Panc1 (cell line): Measurements from ENCODE around the gene ANKRD22. TPM values are rescaled to one million over a fixed set of nuclear protein-coding genes. Genes with fewer than 3 reads are reported as not detected.

Experiments
- ATAC-seq: fragments of 200-7000 bp; cut with Tn5 transposase; 2 replicates; pipeline ENCODE4 v1.9.1; 2020; ENCODE audit warnings: mild to moderate bottlenecking, moderate library complexity
- BruUV-seq: library from RNA; stranded (reverse); fragments of 400-500 nt; replicated peaks from 2 replicates; lab custom pipeline; 2021; lab: Mats Ljungman, UMichigan
- CTCF ChIA-PET: fragments of 300-600 bp; sonication (Branson Sonifier 250); formaldehyde crosslinking; loops from one replicate; lab custom pipeline; 2022; ENCODE audit warnings: antibody characterized with exemption; lab: Charles Lee
- POLR2A ChIA-PET: fragments of 300-600 bp; sonication (Branson Sonifier 250); formaldehyde crosslinking; loops from one replicate; lab custom pipeline; 2022; ENCODE audit warnings: antibody characterized with exemption; lab: Charles Lee
- DNase-seq: peaks from one replicate; pipeline ENCODE4 v3.0.0-alpha.2; 2010; ENCODE audit warnings: low read depth, low spot score
- H3K27ac ChIP-seq: 2 replicates; pipeline ENCODE4 v1.5.1; 2011; ENCODE audit warnings: mild to moderate bottlenecking, low read length, inconsistent platforms
- H3K27me3 ChIP-seq: fragments of 200-500 bp; sonication (Bioruptor generic); 2 replicates; pipeline ENCODE4 v1.6.0; 2014; ENCODE audit warnings: low read length, inconsistent platforms; ENCODE audit not compliant: control insufficient read depth, insufficient read depth
- H3K36me3 ChIP-seq: fragments of 200-500 bp; sonication (Bioruptor generic); 2 replicates; pipeline ENCODE4 v1.5.1; 2014; ENCODE audit warnings: inconsistent platforms, mild to moderate bottlenecking, low read length, moderate library complexity; ENCODE audit not compliant: control insufficient read depth, insufficient read depth
- H3K4me1 ChIP-seq: 2 replicates; pipeline ENCODE4 v1.5.1; 2011; ENCODE audit warnings: inconsistent platforms, mild to moderate bottlenecking, low read length, moderate library complexity; ENCODE audit not compliant: control insufficient read depth, insufficient read depth
- H3K4me3 ChIP-seq, 2 experiments: 2 replicates each; pipeline ENCODE4 v1.5.1; 2011 to 2012; ENCODE audit warnings: low read depth in 2 of 2, low read length in 2 of 2, mild to moderate bottlenecking in 2 of 2, inconsistent platforms in 1 of 2, moderate library complexity in 1 of 2
- H3K9me3 ChIP-seq: fragments of 200-500 bp; sonication (Bioruptor generic); 2 replicates; pipeline ENCODE4 v1.5.1; 2014; ENCODE audit warnings: low read depth, mild to moderate bottlenecking, inconsistent platforms, low read length, moderate library complexity; ENCODE audit not compliant: control insufficient read depth, insufficient read depth
- POLR2AphosphoS5 ChIP-seq: IDR thresholded peaks from 2 replicates; pipeline ENCODE4 v1.6.1; 2012; ENCODE audit warnings: mild to moderate bottlenecking, low read depth, low read length, moderate library complexity
- SIN3A ChIP-seq: IDR thresholded peaks from 2 replicates; pipeline ENCODE4 v1.6.1; 2012; ENCODE audit warnings: low read depth, mild to moderate bottlenecking, low read length, moderate library complexity, borderline replicate concordance; ENCODE audit not compliant: insufficient read depth
- TCF7L2 ChIP-seq: IDR thresholded peaks from 2 replicates; pipeline ENCODE4 v1.6.1; 2011; ENCODE audit warnings: mild to moderate bottlenecking, low read depth, low read length, inconsistent platforms
- in situ Hi-C: cut with HindIII; loops from 2 replicates; pipeline ENCODE4 v1.10.0; 2016; ENCODE audit warnings: low sequenced_read_pairs, low pct_unique_long_range_greater_than_20kb
- intact Hi-C: fragments of 100-400 bp; cut with micrococcal nuclease; formaldehyde crosslinking; loops from one replicate; pipeline ENCODE4 v1.10.0; 2022; ENCODE audit not compliant: unreplicated experiment
- total RNA-seq: library from RNA; stranded (reverse); gene quantifications from one replicate; pipeline ENCODE4 v1.2.1, GENCODE V29; 2021; ENCODE audit not compliant: unreplicated experiment
- TF ChIP-seq, protein P1 (sequence below), 2 experiments: IDR thresholded peaks; 2 replicates each; pipeline ENCODE4 v1.6.1; 2011 to 2012; ENCODE audit warnings: low read depth in 2 of 2, control low read depth in 1 of 2, low read length in 1 of 2, mild to moderate bottlenecking in 1 of 2, moderate library complexity in 1 of 2; ENCODE audit not compliant: insufficient read depth in 1 of 2
- TF ChIP-seq, protein P2 (sequence below): fragments of 450-650 bp; IDR thresholded peaks from 2 replicates; pipeline ENCODE4 v1.5.1; 2017; ENCODE audit warnings: mild to moderate bottlenecking

Gene ANKRD22
- total RNA-seq, 1 experiment from 2014 or later = 0.15 TPM

DNA sequence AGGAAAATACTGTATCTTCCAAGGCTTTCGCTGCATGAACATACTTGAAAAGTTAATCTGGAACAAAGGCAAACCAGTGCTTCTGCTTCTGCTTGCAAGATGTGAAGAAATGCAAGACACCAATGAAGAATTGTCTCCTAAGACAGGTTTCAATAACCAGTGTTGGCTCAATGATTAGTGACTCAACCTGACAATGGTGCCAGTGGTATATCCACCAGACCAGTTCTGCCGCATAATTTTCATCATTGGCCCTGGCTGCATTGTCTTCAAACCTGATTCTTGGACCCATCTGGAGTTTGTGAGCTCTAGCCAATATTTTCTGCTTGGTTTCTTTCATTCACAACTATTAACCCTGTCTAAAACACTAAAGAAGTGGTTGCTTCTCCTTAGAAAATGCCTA is 14.8 kb upstream of the ANKRD22 start:
- H3K36me3 ChIP-seq = no peaks in the 10 kb centered on the region
- intact Hi-C loops (no loop called here), in situ Hi-C loops (no loop called here)
- POLR2A ChIA-PET = no interaction called here
- no peaks in the 10 kb centered on the region for H3K4me1 ChIP-seq
- ATAC-seq (no peak), DNase-seq (no peak)
- CTCF ChIA-PET = no interaction called here
- no peak overlapping the region for H3K4me3 ChIP-seq
- no peak overlapping the region for H3K27ac ChIP-seq
- BruUV-seq = no TSS peak
- TF ChIP-seq, protein P1, sequence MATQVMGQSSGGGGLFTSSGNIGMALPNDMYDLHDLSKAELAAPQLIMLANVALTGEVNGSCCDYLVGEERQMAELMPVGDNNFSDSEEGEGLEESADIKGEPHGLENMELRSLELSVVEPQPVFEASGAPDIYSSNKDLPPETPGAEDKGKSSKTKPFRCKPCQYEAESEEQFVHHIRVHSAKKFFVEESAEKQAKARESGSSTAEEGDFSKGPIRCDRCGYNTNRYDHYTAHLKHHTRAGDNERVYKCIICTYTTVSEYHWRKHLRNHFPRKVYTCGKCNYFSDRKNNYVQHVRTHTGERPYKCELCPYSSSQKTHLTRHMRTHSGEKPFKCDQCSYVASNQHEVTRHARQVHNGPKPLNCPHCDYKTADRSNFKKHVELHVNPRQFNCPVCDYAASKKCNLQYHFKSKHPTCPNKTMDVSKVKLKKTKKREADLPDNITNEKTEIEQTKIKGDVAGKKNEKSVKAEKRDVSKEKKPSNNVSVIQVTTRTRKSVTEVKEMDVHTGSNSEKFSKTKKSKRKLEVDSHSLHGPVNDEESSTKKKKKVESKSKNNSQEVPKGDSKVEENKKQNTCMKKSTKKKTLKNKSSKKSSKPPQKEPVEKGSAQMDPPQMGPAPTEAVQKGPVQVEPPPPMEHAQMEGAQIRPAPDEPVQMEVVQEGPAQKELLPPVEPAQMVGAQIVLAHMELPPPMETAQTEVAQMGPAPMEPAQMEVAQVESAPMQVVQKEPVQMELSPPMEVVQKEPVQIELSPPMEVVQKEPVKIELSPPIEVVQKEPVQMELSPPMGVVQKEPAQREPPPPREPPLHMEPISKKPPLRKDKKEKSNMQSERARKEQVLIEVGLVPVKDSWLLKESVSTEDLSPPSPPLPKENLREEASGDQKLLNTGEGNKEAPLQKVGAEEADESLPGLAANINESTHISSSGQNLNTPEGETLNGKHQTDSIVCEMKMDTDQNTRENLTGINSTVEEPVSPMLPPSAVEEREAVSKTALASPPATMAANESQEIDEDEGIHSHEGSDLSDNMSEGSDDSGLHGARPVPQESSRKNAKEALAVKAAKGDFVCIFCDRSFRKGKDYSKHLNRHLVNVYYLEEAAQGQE (IDR thresholded peaks at IDR 0.05; ENCODE audit: insufficient read depth in 1 of 2, low read depth in 2 of 2, low read length in 1 of 2) = no peak
- TF ChIP-seq POLR2AphosphoS5 = no peak
- no peak for TF ChIP-seq SIN3A
- TF ChIP-seq, protein P2, sequence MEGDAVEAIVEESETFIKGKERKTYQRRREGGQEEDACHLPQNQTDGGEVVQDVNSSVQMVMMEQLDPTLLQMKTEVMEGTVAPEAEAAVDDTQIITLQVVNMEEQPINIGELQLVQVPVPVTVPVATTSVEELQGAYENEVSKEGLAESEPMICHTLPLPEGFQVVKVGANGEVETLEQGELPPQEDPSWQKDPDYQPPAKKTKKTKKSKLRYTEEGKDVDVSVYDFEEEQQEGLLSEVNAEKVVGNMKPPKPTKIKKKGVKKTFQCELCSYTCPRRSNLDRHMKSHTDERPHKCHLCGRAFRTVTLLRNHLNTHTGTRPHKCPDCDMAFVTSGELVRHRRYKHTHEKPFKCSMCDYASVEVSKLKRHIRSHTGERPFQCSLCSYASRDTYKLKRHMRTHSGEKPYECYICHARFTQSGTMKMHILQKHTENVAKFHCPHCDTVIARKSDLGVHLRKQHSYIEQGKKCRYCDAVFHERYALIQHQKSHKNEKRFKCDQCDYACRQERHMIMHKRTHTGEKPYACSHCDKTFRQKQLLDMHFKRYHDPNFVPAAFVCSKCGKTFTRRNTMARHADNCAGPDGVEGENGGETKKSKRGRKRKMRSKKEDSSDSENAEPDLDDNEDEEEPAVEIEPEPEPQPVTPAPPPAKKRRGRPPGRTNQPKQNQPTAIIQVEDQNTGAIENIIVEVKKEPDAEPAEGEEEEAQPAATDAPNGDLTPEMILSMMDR = no peak
- TF ChIP-seq TCF7L2 = no peak
- H3K9me3 ChIP-seq = no peaks in the 10 kb centered on the region
- no peaks in the 10 kb centered on the region for H3K27me3 ChIP-seq

DNA sequence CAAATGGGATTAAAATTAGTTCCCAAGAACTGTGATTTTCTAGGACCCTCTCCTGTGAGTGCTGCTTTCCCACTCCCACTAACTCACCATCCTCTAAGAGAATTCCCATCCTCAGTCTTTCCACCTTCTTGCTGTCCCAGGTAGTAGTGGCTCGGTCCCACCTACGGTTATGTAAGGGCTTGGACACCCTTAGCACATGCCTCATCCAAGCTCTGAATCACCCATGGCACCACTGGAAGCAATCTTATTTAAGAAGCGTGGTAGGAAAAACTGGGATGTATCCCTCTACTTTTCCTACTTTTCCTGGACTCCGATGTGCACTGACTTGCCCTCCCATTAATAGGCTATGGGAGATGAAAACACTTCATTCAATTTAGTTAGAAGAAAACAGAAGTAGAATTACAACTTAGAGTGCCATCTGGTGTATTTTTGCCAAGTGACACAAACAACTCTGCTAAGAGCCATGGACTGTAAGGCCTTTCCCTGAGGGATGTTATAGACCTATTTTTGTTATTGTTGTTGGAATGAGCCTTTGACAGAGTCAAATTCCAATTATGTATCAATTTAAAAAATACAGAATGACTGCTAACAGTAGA is 13.7 kb upstream of the ANKRD22 start:
- ChIA-PET CTCF (interaction anchor here (0.6 kb wide), 1 partner anchor 283 kb away, joined by 4 read pairs; no protein-coding TSS in a partner anchor), POLR2A (interaction anchor here (0.6 kb wide), 2 partner anchors 26 to 44 kb away, joined by 4 to 7 read pairs; no protein-coding TSS in a partner anchor)
- Histone ChIP-seq H3K4me1 (no peaks in the 10 kb centered on the region), H3K36me3 (no peaks in the 10 kb centered on the region), H3K27ac (no peak overlapping the region), H3K4me3 (no peak overlapping the region), H3K27me3 (no peaks in the 10 kb centered on the region), H3K9me3 (no peaks in the 10 kb centered on the region)
- no TSS peak for BruUV-seq
- ATAC-seq (no peak; the same call in 1 of the 2 replicates), DNase-seq (no peak)
- intact Hi-C loops (no loop called here), in situ Hi-C loops (no loop called here)
- no peak for TF ChIP-seq TCF7L2
- TF ChIP-seq, protein P2 = peak; percentile 24; the same call in 1 of the 2 replicates
